Hepatocyte (in vitro differentiated cells): ENCODE results near the gene SHPK. TPM values are rescaled to one million over a fixed set of nuclear protein-coding genes. Genes with fewer than 3 reads are reported as not detected.

Experiments
- DNase-seq: peaks from one replicate; pipeline ENCODE4 v3.0.0-alpha.2; 2016; ENCODE audit warnings: low spot score
- H2AFZ ChIP-seq: fragments of 200-600 bp; sonication (generic); 2 replicates; pipeline ENCODE4 v1.6.0; 2016; ENCODE audit warnings: antibody characterized with exemption, mild to moderate bottlenecking
- H3K27ac ChIP-seq: fragments of 200-600 bp; sonication (generic); 2 replicates; pipeline ENCODE4 v1.5.1; 2016; ENCODE audit warnings: mild to moderate bottlenecking
- H3K27me3 ChIP-seq: fragments of 200-600 bp; sonication (generic); 2 replicates; pipeline ENCODE4 v1.6.1; 2016
- H3K36me3 ChIP-seq: fragments of 200-600 bp; sonication (generic); replicated peaks from 2 replicates; pipeline ENCODE4 v1.5.1; 2016; ENCODE audit warnings: low read depth; ENCODE audit not compliant: insufficient read depth
- H3K4me1 ChIP-seq: fragments of 200-600 bp; sonication (generic); 2 replicates; pipeline ENCODE4 v1.5.1; 2016; ENCODE audit warnings: mild to moderate bottlenecking, moderate library complexity; ENCODE audit not compliant: insufficient read depth
- H3K4me2 ChIP-seq: fragments of 200-600 bp; sonication (generic); 2 replicates; pipeline ENCODE4 v1.6.0; 2016
- H3K4me3 ChIP-seq: fragments of 200-600 bp; sonication (generic); 2 replicates; pipeline ENCODE4 v1.5.1; 2016; ENCODE audit warnings: mild to moderate bottlenecking
- H3K79me2 ChIP-seq: fragments of 200-600 bp; sonication (generic); 2 replicates; pipeline ENCODE4 v1.6.0; 2017; ENCODE audit warnings: mild to moderate bottlenecking
- H3K9me2 ChIP-seq: fragments of 200-600 bp; sonication (generic); replicated peaks from 2 replicates; pipeline ENCODE4 v1.6.0; 2017; ENCODE audit warnings: mild to moderate bottlenecking; ENCODE audit not compliant: insufficient read depth
- H3K9me3 ChIP-seq: fragments of 200-600 bp; sonication (generic); 2 replicates; pipeline ENCODE4 v1.5.1; 2016; ENCODE audit warnings: low read depth, mild to moderate bottlenecking
- H4K20me1 ChIP-seq: fragments of 200-600 bp; sonication (generic); 2 replicates; pipeline ENCODE4 v1.6.0; 2016; ENCODE audit warnings: mild to moderate bottlenecking; ENCODE audit not compliant: insufficient read depth, poor library complexity, severe bottlenecking
- EZH2 ChIP-seq: fragments of 200-600 bp; sonication (generic); IDR thresholded peaks from 2 replicates; pipeline ENCODE4 v1.6.1; 2016; ENCODE audit warnings: antibody characterized with exemption, mild to moderate bottlenecking, borderline replicate concordance
- EZH2phosphoT487 ChIP-seq: fragments of 200-600 bp; sonication (generic); IDR thresholded peaks from one replicate; pipeline ENCODE4 v1.6.1; 2018; ENCODE audit warnings: antibody characterized with exemption, mild to moderate bottlenecking, low read depth, moderate library complexity; ENCODE audit not compliant: unreplicated experiment, severe bottlenecking
- WGBS: methylation state at CpG from one replicate; pipeline ENCODE4 v1.1.6; 2016; ENCODE audit warnings: low lambda C conversion rate; ENCODE audit errors: missing lambda C conversion rate; 5-methylcytosine and 5-hydroxymethylcytosine counted together
- polyA plus RNA-seq: library from polyadenylated mRNA; unstranded; fragments of >200 nt; fragmentation: Nextera tagmentation; extraction: Ambion mirVana; gene quantifications from 2 replicates; pipeline ENCODE4 v1.2.1, GENCODE V29; 2016
- total RNA-seq: library from RNA; depleted of rRNA; stranded (reverse); fragments of >200 nt; gene quantifications from 2 replicates; pipeline ENCODE4 v1.2.3, GENCODE V29; 2014
- TF ChIP-seq, protein P1 (sequence below): fragments of 200-600 bp; sonication (generic); IDR thresholded peaks from 2 replicates; pipeline ENCODE4 v1.5.1; 2016; ENCODE audit warnings: antibody characterized with exemption, mild to moderate bottlenecking; ENCODE audit not compliant: poor library complexity

Gene SHPK
- total and polyA plus RNA-seq, 2 experiments from 2014 or later: 9.1 to 14.1 TPM

DNA sequence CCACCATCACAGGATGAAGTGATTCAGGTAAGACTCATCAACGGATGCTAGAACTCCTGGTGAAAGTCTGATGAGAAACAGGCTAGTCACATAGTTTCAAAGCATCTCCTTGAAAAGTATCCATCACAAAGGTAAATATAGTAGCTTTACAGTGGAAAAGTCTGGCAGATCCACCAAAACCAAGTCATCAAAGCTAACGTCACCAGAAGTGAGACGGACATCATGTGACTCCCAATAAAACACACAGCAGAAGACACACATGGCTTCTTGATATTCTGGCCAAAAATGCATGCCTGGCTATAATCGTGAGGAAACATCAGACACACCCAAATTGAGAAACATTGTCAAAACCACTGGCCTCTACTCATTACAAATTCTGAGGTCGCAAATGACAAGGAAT is 60.5 kb downstream of the SHPK start:
- WGBS: 90% methylated on average over 5 of the region's 5 CpGs
- H3K4me2 ChIP-seq: no peak overlapping the region

DNA sequence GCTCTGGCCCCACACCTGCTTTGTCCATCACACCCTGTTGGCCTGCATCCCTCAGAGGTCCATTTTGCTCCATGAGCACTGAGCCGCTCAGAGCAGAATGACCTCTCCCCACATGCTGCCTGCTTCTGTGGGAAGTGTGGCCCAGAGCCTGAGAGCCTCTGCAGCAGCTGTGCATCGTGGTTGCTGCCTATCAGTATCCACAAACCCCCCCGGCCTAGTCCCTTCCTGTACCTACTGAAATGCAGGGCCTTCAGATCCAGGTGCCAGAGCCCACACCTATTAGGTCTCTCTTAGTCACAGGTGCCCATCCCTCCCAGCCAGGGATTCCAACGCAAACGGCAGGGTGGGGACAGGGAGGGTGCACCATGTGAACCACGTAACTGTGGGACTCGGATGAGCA is 61.8 kb downstream of the SHPK start:
- no peak for DNase-seq
- Histone ChIP-seq H3K79me2 (no peaks in the 10 kb centered on the region), H3K9me2 (no peaks in the 10 kb centered on the region), H3K27me3 (no peaks in the 10 kb centered on the region), H4K20me1 (no peaks in the 10 kb centered on the region), H3K9me3 (no peaks in the 10 kb centered on the region), H2AFZ (no peak overlapping the region), H3K4me1 (no peaks in the 10 kb centered on the region), H3K4me3 (no peak overlapping the region), H3K4me2 (no peak overlapping the region), H3K27ac (no peak overlapping the region), H3K36me3 (no peaks in the 10 kb centered on the region)
- WGBS: 98% methylated on average over 7 of the region's 7 CpGs
- TF ChIP-seq EZH2: no peak
- no peak for TF ChIP-seq EZH2phosphoT487
- TF ChIP-seq, protein P1, sequence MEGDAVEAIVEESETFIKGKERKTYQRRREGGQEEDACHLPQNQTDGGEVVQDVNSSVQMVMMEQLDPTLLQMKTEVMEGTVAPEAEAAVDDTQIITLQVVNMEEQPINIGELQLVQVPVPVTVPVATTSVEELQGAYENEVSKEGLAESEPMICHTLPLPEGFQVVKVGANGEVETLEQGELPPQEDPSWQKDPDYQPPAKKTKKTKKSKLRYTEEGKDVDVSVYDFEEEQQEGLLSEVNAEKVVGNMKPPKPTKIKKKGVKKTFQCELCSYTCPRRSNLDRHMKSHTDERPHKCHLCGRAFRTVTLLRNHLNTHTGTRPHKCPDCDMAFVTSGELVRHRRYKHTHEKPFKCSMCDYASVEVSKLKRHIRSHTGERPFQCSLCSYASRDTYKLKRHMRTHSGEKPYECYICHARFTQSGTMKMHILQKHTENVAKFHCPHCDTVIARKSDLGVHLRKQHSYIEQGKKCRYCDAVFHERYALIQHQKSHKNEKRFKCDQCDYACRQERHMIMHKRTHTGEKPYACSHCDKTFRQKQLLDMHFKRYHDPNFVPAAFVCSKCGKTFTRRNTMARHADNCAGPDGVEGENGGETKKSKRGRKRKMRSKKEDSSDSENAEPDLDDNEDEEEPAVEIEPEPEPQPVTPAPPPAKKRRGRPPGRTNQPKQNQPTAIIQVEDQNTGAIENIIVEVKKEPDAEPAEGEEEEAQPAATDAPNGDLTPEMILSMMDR: no peak

More for the DNA sequence above, 60.5 kb downstream of the SHPK start:
- Histone ChIP-seq H3K9me2 (no peaks in the 10 kb centered on the region), H4K20me1 (no peaks in the 10 kb centered on the region), H3K4me1 (no peaks in the 10 kb centered on the region), H3K27me3 (no peaks in the 10 kb centered on the region), H3K27ac (no peak overlapping the region), H2AFZ (no peak overlapping the region), H3K9me3 (no peaks in the 10 kb centered on the region), H3K4me3 (no peak overlapping the region), H3K36me3 (no peaks in the 10 kb centered on the region), H3K79me2 (no peaks in the 10 kb centered on the region)
- no peak for DNase-seq
- TF ChIP-seq EZH2: no peak
- no peak for TF ChIP-seq EZH2phosphoT487
- TF ChIP-seq, protein P1: no peak

DNA sequence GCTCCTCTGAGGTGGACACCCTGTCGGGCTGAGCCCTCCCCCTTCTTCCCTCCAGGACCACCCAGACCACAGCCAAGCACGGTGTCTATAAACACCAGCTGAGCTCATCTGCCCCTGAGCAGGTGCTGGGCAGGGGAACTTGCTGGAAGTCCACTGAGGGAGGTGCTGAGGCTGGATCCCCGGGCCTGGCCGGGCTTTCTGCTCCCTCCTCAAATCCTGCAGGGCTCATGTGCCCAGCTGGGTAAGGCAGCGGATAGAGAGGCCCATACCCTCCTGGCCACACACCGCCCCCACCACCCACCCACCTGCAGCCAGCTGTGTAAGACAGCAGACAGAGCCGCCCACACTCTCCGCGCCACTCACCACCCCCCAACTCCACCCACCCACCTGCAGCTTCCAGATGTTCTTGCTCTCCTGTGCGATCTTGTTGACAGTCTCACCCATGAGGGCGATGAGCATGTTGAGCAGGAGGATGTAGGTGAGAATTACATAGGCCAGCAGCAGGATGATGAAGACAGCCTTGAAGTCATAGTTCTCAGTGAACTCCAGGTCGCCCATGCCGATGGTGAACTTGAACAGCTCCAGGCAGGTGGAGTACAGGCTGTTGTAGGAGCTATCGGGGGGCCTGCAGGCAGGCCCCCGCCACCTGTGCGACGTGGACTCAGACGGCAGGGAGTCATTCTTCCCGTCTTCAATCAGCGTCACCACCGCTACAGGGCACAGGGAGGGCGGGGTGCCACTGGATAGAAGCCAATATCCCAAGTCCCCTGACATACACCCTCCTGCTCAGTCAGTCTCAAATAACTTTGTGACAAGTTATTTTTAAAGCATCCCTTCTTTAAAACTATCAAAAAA is 62.6 kb downstream of the SHPK start:
- Histone ChIP-seq H3K4me2 (no peak overlapping the region), H3K9me2 (no peaks in the 10 kb centered on the region), H3K79me2 (no peaks in the 10 kb centered on the region), H3K36me3 (no peaks in the 10 kb centered on the region), H3K9me3 (no peaks in the 10 kb centered on the region), H3K4me3 (no peak overlapping the region), H3K27me3 (no peaks in the 10 kb centered on the region), H3K4me1 (no peaks in the 10 kb centered on the region), H2AFZ (no peak overlapping the region), H3K27ac (no peak overlapping the region), H4K20me1 (no peaks in the 10 kb centered on the region)
- 96% methylated on average over 18 of the region's 22 CpGs for WGBS
- TF ChIP-seq, protein P1: no peak
- TF ChIP-seq EZH2 (no peak), EZH2phosphoT487 (no peak)
- no peak for DNase-seq
